H1 (cell line): Measurements from ENCODE around the gene ZNF571.

Source experiments
- HDAC2 ChIP-seq, 2 experiments: fragments of 300-600 bp in 1 of 2; sonication (generic) in 1 of 2; IDR thresholded peaks; 2 replicates each; pipeline ENCODE4 v1.6.1; 2011 to 2012; ENCODE audit warnings: low read depth in 2 of 2, low read length in 2 of 2, mild to moderate bottlenecking in 2 of 2, moderate library complexity in 2 of 2, borderline replicate concordance in 1 of 2, inconsistent platforms in 1 of 2
- RNF2 ChIP-seq: fragments of 200-900, 300-1000 bp; sonication (generic); IDR thresholded peaks from 2 replicates; pipeline ENCODE4 v1.7.1; 2016; ENCODE audit warnings: borderline replicate concordance, low read depth, mild to moderate bottlenecking, antibody characterized with exemption, low read length; ENCODE audit not compliant: poor library complexity, severe bottlenecking; ENCODE audit errors: missing control alignments
- TAF1 ChIP-seq: IDR thresholded peaks from 2 replicates; pipeline ENCODE4 v1.6.1; 2011; ENCODE audit warnings: mild to moderate bottlenecking, low read depth, low read length
- USF2 ChIP-seq: IDR thresholded peaks from 2 replicates; pipeline ENCODE4 v1.6.1; 2011; ENCODE audit warnings: low read length, improper control_type of control experiment
- TF ChIP-seq, protein P1 (sequence below), 3 experiments: IDR thresholded peaks; 1 replicate in 2 of 3; 2 replicates in 1 of 3; pipeline versions ENCODE4 v1.5.1 to v1.6.1; 2011; ENCODE audit warnings: low read length in 3 of 3, mild to moderate bottlenecking in 3 of 3, inconsistent platforms in 2 of 3, low read depth in 1 of 3, moderate library complexity in 1 of 3; ENCODE audit not compliant: insufficient read depth in 1 of 3; ENCODE audit errors: control extremely low read depth in 1 of 3
- TF ChIP-seq, protein P2 (sequence below): IDR thresholded peaks from 2 replicates; pipeline ENCODE4 v1.6.1; 2011; ENCODE audit warnings: low read depth, mild to moderate bottlenecking, low read length; ENCODE audit not compliant: insufficient read depth

- TF ChIP-seq, protein P1, sequence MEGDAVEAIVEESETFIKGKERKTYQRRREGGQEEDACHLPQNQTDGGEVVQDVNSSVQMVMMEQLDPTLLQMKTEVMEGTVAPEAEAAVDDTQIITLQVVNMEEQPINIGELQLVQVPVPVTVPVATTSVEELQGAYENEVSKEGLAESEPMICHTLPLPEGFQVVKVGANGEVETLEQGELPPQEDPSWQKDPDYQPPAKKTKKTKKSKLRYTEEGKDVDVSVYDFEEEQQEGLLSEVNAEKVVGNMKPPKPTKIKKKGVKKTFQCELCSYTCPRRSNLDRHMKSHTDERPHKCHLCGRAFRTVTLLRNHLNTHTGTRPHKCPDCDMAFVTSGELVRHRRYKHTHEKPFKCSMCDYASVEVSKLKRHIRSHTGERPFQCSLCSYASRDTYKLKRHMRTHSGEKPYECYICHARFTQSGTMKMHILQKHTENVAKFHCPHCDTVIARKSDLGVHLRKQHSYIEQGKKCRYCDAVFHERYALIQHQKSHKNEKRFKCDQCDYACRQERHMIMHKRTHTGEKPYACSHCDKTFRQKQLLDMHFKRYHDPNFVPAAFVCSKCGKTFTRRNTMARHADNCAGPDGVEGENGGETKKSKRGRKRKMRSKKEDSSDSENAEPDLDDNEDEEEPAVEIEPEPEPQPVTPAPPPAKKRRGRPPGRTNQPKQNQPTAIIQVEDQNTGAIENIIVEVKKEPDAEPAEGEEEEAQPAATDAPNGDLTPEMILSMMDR (IDR thresholded peaks at IDR 0.05; ENCODE audit: control extremely low read depth in 1 of 3, insufficient read depth in 1 of 3, low read depth in 1 of 3, low read length in 3 of 3), result no peak
- TF ChIP-seq USF2 (no peak), HDAC2 (IDR thresholded peaks at IDR 0.05; ENCODE audit: borderline replicate concordance in 1 of 2, low read depth in 2 of 2, low read length in 2 of 2) (no peak), RNF2 (no peak), TAF1 (no peak)
- TF ChIP-seq, protein P2, sequence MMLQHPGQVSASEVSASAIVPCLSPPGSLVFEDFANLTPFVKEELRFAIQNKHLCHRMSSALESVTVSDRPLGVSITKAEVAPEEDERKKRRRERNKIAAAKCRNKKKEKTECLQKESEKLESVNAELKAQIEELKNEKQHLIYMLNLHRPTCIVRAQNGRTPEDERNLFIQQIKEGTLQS, result no peak
Observed at GRCh38 chr19:37635076-37636056, 40.8 kb upstream of the ZNF571 start.
